HepG2 (cell line): ENCODE data around the gene ZBED5.

Source experiments
- CTCF ChIP-seq: sonication (generic); formaldehyde crosslinking; IDR thresholded peaks from 2 replicates; pipeline ENCODE4 v1.5.0; 2020; ENCODE audit warnings: mild to moderate bottlenecking, missing genetic modification reagents, moderate library complexity
- POLR2AphosphoS5 ChIP-seq: IDR thresholded peaks from 2 replicates; pipeline ENCODE4 v1.6.1; 2012; ENCODE audit warnings: low read depth, low read length
- ZNF207 ChIP-seq: fragments of 450-650 bp; IDR thresholded peaks from 2 replicates; pipeline ENCODE4 v1.6.1; 2016; ENCODE audit warnings: antibody characterized with exemption, borderline replicate concordance

GRCh38 chr11:10885703-10886363 is 28.0 kb upstream of the ZBED5 start:
- TF ChIP-seq ZNF207 (no peak), POLR2AphosphoS5 (no peak), CTCF (CRISPR knock-in tag) (no peak)
